H7 (cell line): Measurements from ENCODE around the gene MAPK7. TPM values are rescaled to one million over a fixed set of nuclear protein-coding genes. Genes with fewer than 3 reads are reported as not detected.
A peak's percentile ranks its signal among the peaks of the same experiment; 100 is the strongest.

Experiments
- DNase-seq: peaks from one replicate; pipeline ENCODE4 v3.0.0; 2012
- H3K27me3 ChIP-seq: 2 replicates; pipeline ENCODE4 v1.6.0; 2011; ENCODE audit warnings: mild to moderate bottlenecking, low read length; ENCODE audit not compliant: control insufficient read depth, insufficient read depth
- H3K36me3 ChIP-seq: replicated peaks from 2 replicates; pipeline ENCODE4 v1.5.1; 2011; ENCODE audit warnings: low read length; ENCODE audit not compliant: control insufficient read depth, insufficient read depth
- H3K4me3 ChIP-seq: 2 replicates; pipeline ENCODE4 v1.5.1; 2011; ENCODE audit warnings: low read depth, mild to moderate bottlenecking, control low read depth, low read length, moderate library complexity; ENCODE audit not compliant: insufficient read depth
- total RNA-seq: library from RNA; depleted of rRNA; stranded (reverse); fragments of >200 nt; shearing (Covaris generic); gene quantifications from 2 replicates; pipeline ENCODE4 v1.2.3, GENCODE V29; 2014

Gene MAPK7
- total RNA-seq, 1 experiment from 2014 or later: 26.1 TPM

GRCh38 chr17:19386051-19386929 lies 8.0 kb downstream of the MAPK7 start:
- peak; percentile 67 for DNase-seq
- Histone ChIP-seq H3K36me3 (peaks cover 21% of the 10 kb centered on the region), H3K27me3 (no peaks in the 10 kb centered on the region), H3K4me3 (peak overlapping the region; percentile 24)

GRCh38 chr17:19386974-19387920 lies 8.9 kb downstream of the MAPK7 start, which contains the start of gene MFAP4:
Gene MFAP4, minus strand, starts transcription at chr17:19387190. Its CDS starts 35 bp downstream, at chr17:19387155.
- H3K36me3 ChIP-seq: peaks cover 18% of the 10 kb centered on the region
- peak; percentile 90 for DNase-seq
- H3K4me3 ChIP-seq: peak within 1 kb of the TSS; percentile 24
- H3K27me3 ChIP-seq: no peaks in the 10 kb centered on the region

- Histone ChIP-seq H3K36me3 (peaks cover 13% of the 10 kb centered on the region), H3K27me3 (no peaks in the 10 kb centered on the region), H3K4me3 (no peak overlapping the region)
- DNase-seq: no peak
Observed at GRCh38 chr17:19387921-19388521, 9.7 kb downstream of the MAPK7 start.

GRCh38 chr17:19388791-19389785 lies 10.8 kb downstream of the MAPK7 start:
- H3K4me3 ChIP-seq: no peak overlapping the region
- H3K27me3 ChIP-seq: no peaks in the 10 kb centered on the region
- peaks cover 5% of the 10 kb centered on the region for H3K36me3 ChIP-seq
- DNase-seq: no peak

- no peak for DNase-seq
- no peak overlapping the region for H3K4me3 ChIP-seq
- H3K27me3 ChIP-seq: no peaks in the 10 kb centered on the region
- H3K36me3 ChIP-seq: no peaks in the 10 kb centered on the region; the same call in 1 of the 2 replicates
Observed at GRCh38 chr17:19390951-19391350, 12.7 kb downstream of the MAPK7 start.

- no peak overlapping the region for H3K4me3 ChIP-seq
- no peaks in the 10 kb centered on the region for H3K27me3 ChIP-seq
- no peaks in the 10 kb centered on the region for H3K36me3 ChIP-seq
- no peak for DNase-seq
Observed at GRCh38 chr17:19391432-19391831, 13.1 kb downstream of the MAPK7 start.

- no peaks in the 10 kb centered on the region for H3K27me3 ChIP-seq
- DNase-seq: no peak
- no peak overlapping the region for H3K4me3 ChIP-seq
- H3K36me3 ChIP-seq: no peaks in the 10 kb centered on the region
Observed at GRCh38 chr17:19392303-19392702, 14.0 kb downstream of the MAPK7 start.

- DNase-seq: peak; percentile 80
- no peaks in the 10 kb centered on the region for H3K27me3 ChIP-seq
- no peaks in the 10 kb centered on the region for H3K36me3 ChIP-seq
- no peak overlapping the region for H3K4me3 ChIP-seq
Observed at GRCh38 chr17:19397556-19398041, 19.3 kb downstream of the MAPK7 start.

GRCh38 chr17:19398301-19399181 lies 20.2 kb downstream of the MAPK7 start:
- Histone ChIP-seq H3K27me3 (no peaks in the 10 kb centered on the region), H3K36me3 (no peaks in the 10 kb centered on the region), H3K4me3 (no peak overlapping the region)
- DNase-seq: no peak

- no peak for DNase-seq
Observed at GRCh38 chr17:19399750-19400450, 21.6 kb downstream of the MAPK7 start.

GRCh38 chr17:19401321-19402010 lies 23.2 kb downstream of the MAPK7 start:
- peak; percentile 13 for DNase-seq
- Histone ChIP-seq H3K27me3 (no peaks in the 10 kb centered on the region), H3K4me3 (no peak overlapping the region), H3K36me3 (no peaks in the 10 kb centered on the region)

More at GRCh38 chr17:19399750-19400450, 21.6 kb downstream of the MAPK7 start:
- Histone ChIP-seq H3K27me3 (no peaks in the 10 kb centered on the region), H3K36me3 (no peaks in the 10 kb centered on the region), H3K4me3 (no peak overlapping the region)

GRCh38 chr17:19402171-19402570 lies 23.9 kb downstream of the MAPK7 start:
- no peak overlapping the region for H3K4me3 ChIP-seq
- no peak for DNase-seq
- no peaks in the 10 kb centered on the region for H3K27me3 ChIP-seq
- no peaks in the 10 kb centered on the region for H3K36me3 ChIP-seq
